ENCODE results near the gene ESM1. TPM values are rescaled to one million over a fixed set of nuclear protein-coding genes. Genes with fewer than 3 reads are reported as not detected.

ESM1 gene
- total RNA-seq, 4 donors from 2014 or later = not detected

- TF ChIP-seq CTCF (IDR thresholded peaks at IDR 0.05; ENCODE audit: low read depth) = no peak
Observed at GRCh38 chr5:55021821-55022220, 36.4 kb upstream of the ESM1 start.

GRCh38 chr5:55021410-55021809 is 36.0 kb upstream of the ESM1 start:
- TF ChIP-seq CTCF (IDR thresholded peaks at IDR 0.05; ENCODE audit: low read depth) = no peak

GRCh38 chr5:55004729-55005128 is 19.3 kb upstream of the ESM1 start:
- TF ChIP-seq CTCF (IDR thresholded peaks at IDR 0.05; ENCODE audit: low read depth) = no peak

GRCh38 chr5:55003432-55004065 is 18.2 kb upstream of the ESM1 start:
- no peak for TF ChIP-seq CTCF (IDR thresholded peaks at IDR 0.05; ENCODE audit: low read depth)

GRCh38 chr5:54997081-54997480 is 11.7 kb upstream of the ESM1 start:
- TF ChIP-seq CTCF (IDR thresholded peaks at IDR 0.05; ENCODE audit: low read depth) = no peak

GRCh38 chr5:54996466-54996865 is 11.1 kb upstream of the ESM1 start:
- no peak for TF ChIP-seq CTCF (IDR thresholded peaks at IDR 0.05; ENCODE audit: low read depth)

GRCh38 chr5:54995168-54995567 is 9.8 kb upstream of the ESM1 start:
- no peak for TF ChIP-seq CTCF (IDR thresholded peaks at IDR 0.05; ENCODE audit: low read depth)

Measured in subcutaneous adipose tissue (tissue), 4 donors.